Measurements from ENCODE around the gene TCEA3. TPM values are rescaled to one million over a fixed set of nuclear protein-coding genes. Genes with fewer than 3 reads are reported as not detected.

TCEA3 gene
- total and polyA plus RNA-seq, 4 experiments from 2014 or later, result 22.7 to 30.8 (median 28.3) TPM

- no peak for DNase-seq
- ChIA-PET POLR2A (ENCODE audit: partially characterized antibody) (no interaction called here), CTCF (ENCODE audit: partially characterized antibody) (no interaction called here)
Observed at GRCh38 chr1:23453455-23454000, 29.0 kb upstream of the TCEA3 start.

DNA sequence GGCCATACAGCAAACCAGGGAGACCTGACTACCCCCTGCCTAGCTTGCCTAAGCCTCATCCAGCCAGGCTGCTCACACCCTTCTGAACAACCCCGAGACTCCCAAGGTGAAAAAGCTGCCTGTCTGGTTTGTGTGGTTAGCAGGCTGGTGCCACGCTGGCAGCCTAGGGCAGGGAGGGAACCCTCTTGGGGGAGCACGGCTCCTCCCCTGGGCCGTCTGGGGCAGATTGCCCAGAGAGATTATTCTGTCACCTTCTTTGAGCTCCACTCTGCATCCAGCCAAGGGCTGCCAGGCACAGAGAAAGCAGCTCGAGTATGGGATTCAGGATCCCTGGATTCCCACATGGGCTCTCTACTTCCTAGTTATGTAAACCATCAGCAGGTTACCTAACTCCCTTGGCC lies 27.5 kb upstream of the TCEA3 start:
- peaks cover 18% of the 10 kb centered on the region for H3K4me1 ChIP-seq (ENCODE audit: insufficient read depth, low read length)
- no peak overlapping the region for H3K4me3 ChIP-seq (ENCODE audit: low read length in 2 of 2)
- DNase-seq, result peak; percentile 62 to 79 (median 70)
- Mint-ChIP-seq H3K27me3 (peaks cover 0 to 4% of the 10 kb centered on the region in 2 donors), H3K27ac (peak overlapping the region in 6 of 7 donors; percentile 17 to 87 (median 74)), H3K4me1 (peaks cover 14 to 25% (median 21%) of the 10 kb centered on the region in 4 donors), H3K4me3 (peak overlapping the region in 6 of 8 donors; percentile 7 to 72 (median 40)), H3K9me3 (no peaks in the 10 kb centered on the region), H3K36me3 (no peaks in the 10 kb centered on the region)
- H3K36me3 ChIP-seq (ENCODE audit: insufficient read depth, low read length), result no peaks in the 10 kb centered on the region
- H3K27me3 ChIP-seq (ENCODE audit: insufficient read depth, low read length), result no peaks in the 10 kb centered on the region
- POLR2A ChIA-PET (ENCODE audit: partially characterized antibody), result interaction anchor here (0.9 kb wide), 1 partner anchor 30 kb away, joined by 5 read pairs; no protein-coding TSS in a partner anchor
- H3K9me3 ChIP-seq (ENCODE audit: control insufficient read depth in 1 of 2, low read length in 2 of 2), result no peaks in the 10 kb centered on the region
- H3K27ac ChIP-seq (ENCODE audit: low read depth, low read length), result no peak overlapping the region
- intact Hi-C loops (cut with micrococcal nuclease), result no loop called here
- CTCF ChIA-PET (ENCODE audit: partially characterized antibody), result interaction anchor here (1.2 kb wide), 1 partner anchor 45 kb away, joined by 4 read pairs; no protein-coding TSS in a partner anchor

More at GRCh38 chr1:23453455-23454000, 29.0 kb upstream of the TCEA3 start:
- Mint-ChIP-seq H3K9me3 (no peaks in the 10 kb centered on the region), H3K27me3 (peaks cover 3 to 7% of the 10 kb centered on the region in 2 donors), H3K36me3 (no peaks in the 10 kb centered on the region), H3K27ac (peak overlapping the region in 1 of 7 donors; percentile 30), H3K4me1 (peaks cover 14 to 25% (median 21%) of the 10 kb centered on the region in 4 donors), H3K4me3 (no peak overlapping the region)
- Histone ChIP-seq H3K36me3 (ENCODE audit: insufficient read depth, low read length) (no peaks in the 10 kb centered on the region), H3K4me3 (ENCODE audit: low read length in 2 of 2) (no peak overlapping the region), H3K27me3 (ENCODE audit: insufficient read depth, low read length) (no peaks in the 10 kb centered on the region), H3K9me3 (ENCODE audit: control insufficient read depth in 1 of 2, low read length in 2 of 2) (no peaks in the 10 kb centered on the region), H3K4me1 (ENCODE audit: insufficient read depth, low read length) (peaks cover 18% of the 10 kb centered on the region), H3K27ac (ENCODE audit: low read depth, low read length) (no peak overlapping the region)
- intact Hi-C loops (cut with micrococcal nuclease), result no loop called here

- H3K4me1 ChIP-seq (ENCODE audit: insufficient read depth, low read length), result peaks cover 18% of the 10 kb centered on the region
- H3K4me3 Mint-ChIP-seq, result peak overlapping the region in 3 of 8 donors; percentile 32 to 72 (median 49)
- H3K27me3 Mint-ChIP-seq, result peaks cover 0 to 2% of the 10 kb centered on the region in 2 donors
- DNase-seq, result no peak
- H3K36me3 ChIP-seq (ENCODE audit: insufficient read depth, low read length), result no peaks in the 10 kb centered on the region
- peaks cover 13 to 25% (median 20%) of the 10 kb centered on the region in 4 donors for H3K4me1 Mint-ChIP-seq
- ChIA-PET POLR2A (ENCODE audit: partially characterized antibody) (interaction anchor here (0.9 kb wide), 1 partner anchor 29 kb away, joined by 5 read pairs; no protein-coding TSS in a partner anchor), CTCF (ENCODE audit: partially characterized antibody) (interaction anchor here (1.2 kb wide), 1 partner anchor 45 kb away, joined by 4 read pairs; no protein-coding TSS in a partner anchor)
- intact Hi-C loops (cut with micrococcal nuclease), result no loop called here
- no peaks in the 10 kb centered on the region for H3K9me3 ChIP-seq (ENCODE audit: control insufficient read depth in 1 of 2, low read length in 2 of 2)
- H3K9me3 Mint-ChIP-seq, result no peaks in the 10 kb centered on the region
- no peaks in the 10 kb centered on the region for H3K36me3 Mint-ChIP-seq
- no peak overlapping the region for H3K27ac ChIP-seq (ENCODE audit: low read depth, low read length)
- no peaks in the 10 kb centered on the region for H3K27me3 ChIP-seq (ENCODE audit: insufficient read depth, low read length)
- H3K4me3 ChIP-seq (ENCODE audit: low read length in 2 of 2), result no peak overlapping the region
- peak overlapping the region in 5 of 7 donors; percentile 17 to 87 (median 74) for H3K27ac Mint-ChIP-seq
Observed at GRCh38 chr1:23451441-23451840, 26.9 kb upstream of the TCEA3 start.

GRCh38 chr1:23450894-23451293 lies 26.3 kb upstream of the TCEA3 start:
- POLR2A ChIA-PET (ENCODE audit: partially characterized antibody), result no interaction called here
- Mint-ChIP-seq H3K4me3 (no peak overlapping the region), H3K27ac (no peak overlapping the region), H3K4me1 (peaks cover 10 to 25% (median 17%) of the 10 kb centered on the region in 4 donors), H3K27me3 (peaks cover 0 to 2% of the 10 kb centered on the region in 2 donors), H3K36me3 (no peaks in the 10 kb centered on the region), H3K9me3 (no peaks in the 10 kb centered on the region)
- Histone ChIP-seq H3K4me3 (ENCODE audit: low read length in 2 of 2) (no peak overlapping the region), H3K36me3 (ENCODE audit: insufficient read depth, low read length) (no peaks in the 10 kb centered on the region), H3K4me1 (ENCODE audit: insufficient read depth, low read length) (peaks cover 18% of the 10 kb centered on the region), H3K9me3 (ENCODE audit: control insufficient read depth in 1 of 2, low read length in 2 of 2) (no peaks in the 10 kb centered on the region), H3K27ac (ENCODE audit: low read depth, low read length) (no peak overlapping the region), H3K27me3 (ENCODE audit: insufficient read depth, low read length) (no peaks in the 10 kb centered on the region)
- CTCF ChIA-PET (ENCODE audit: partially characterized antibody), result no interaction called here
- intact Hi-C loops (cut with micrococcal nuclease), result no loop called here
- DNase-seq, result no peak

DNA sequence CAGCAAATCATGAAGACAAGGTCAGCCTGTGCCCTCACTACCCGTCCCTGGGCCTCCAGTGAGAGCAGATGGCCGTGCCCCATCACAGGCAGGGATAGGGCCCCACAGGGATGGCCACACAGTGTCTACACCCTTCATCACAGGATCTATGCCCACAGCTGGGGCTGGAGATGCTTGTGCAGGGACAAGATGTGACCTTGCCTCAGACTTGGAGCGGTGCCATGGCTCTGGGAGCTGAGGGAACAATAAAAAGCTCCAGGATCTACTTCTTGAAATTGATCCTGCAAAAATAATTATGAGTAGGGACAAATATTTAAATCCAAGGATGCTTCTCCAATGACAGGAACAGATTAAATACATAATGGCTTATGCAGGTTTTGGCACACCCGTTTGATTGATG lies 25.4 kb upstream of the TCEA3 start:
- intact Hi-C loops (cut with micrococcal nuclease), result no loop called here
- ChIA-PET CTCF (ENCODE audit: partially characterized antibody) (no interaction called here), POLR2A (ENCODE audit: partially characterized antibody) (no interaction called here)
- H3K9me3 ChIP-seq (ENCODE audit: control insufficient read depth in 1 of 2, low read length in 2 of 2), result no peaks in the 10 kb centered on the region
- Mint-ChIP-seq H3K9me3 (no peaks in the 10 kb centered on the region), H3K27me3 (no peaks in the 10 kb centered on the region), H3K4me1 (peaks cover 10 to 25% (median 17%) of the 10 kb centered on the region in 4 donors), H3K4me3 (no peak overlapping the region), H3K27ac (no peak overlapping the region), H3K36me3 (no peaks in the 10 kb centered on the region)
- peaks cover 18% of the 10 kb centered on the region for H3K4me1 ChIP-seq (ENCODE audit: insufficient read depth, low read length)
- H3K27me3 ChIP-seq (ENCODE audit: insufficient read depth, low read length), result no peaks in the 10 kb centered on the region
- no peak overlapping the region for H3K27ac ChIP-seq (ENCODE audit: low read depth, low read length)
- no peak for DNase-seq
- H3K36me3 ChIP-seq (ENCODE audit: insufficient read depth, low read length), result no peaks in the 10 kb centered on the region
- no peak overlapping the region for H3K4me3 ChIP-seq (ENCODE audit: low read length in 2 of 2)

DNA sequence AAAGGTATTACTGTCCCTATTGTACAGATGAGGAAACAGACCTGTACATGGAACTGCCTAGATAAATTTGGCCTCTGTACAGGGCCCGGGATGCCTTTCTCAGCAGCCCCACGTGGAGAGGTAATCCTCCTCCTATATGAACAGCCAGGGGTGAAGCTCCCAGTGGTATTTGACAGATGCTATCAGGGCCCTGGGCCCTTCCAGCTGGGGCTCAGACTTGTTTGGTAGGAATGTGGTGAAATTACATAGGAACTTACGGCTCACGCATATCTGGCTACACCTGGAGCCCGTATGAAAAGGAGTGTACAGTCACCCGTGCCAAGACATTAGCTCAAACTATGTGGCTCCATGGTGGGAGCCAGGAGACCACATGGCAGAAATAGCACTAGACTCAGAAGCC lies 24.8 kb upstream of the TCEA3 start:
- Histone ChIP-seq H3K27ac (ENCODE audit: low read depth, low read length) (no peak overlapping the region), H3K9me3 (ENCODE audit: control insufficient read depth in 1 of 2, low read length in 2 of 2) (no peaks in the 10 kb centered on the region), H3K4me1 (ENCODE audit: insufficient read depth, low read length) (peaks cover 18% of the 10 kb centered on the region), H3K36me3 (ENCODE audit: insufficient read depth, low read length) (no peaks in the 10 kb centered on the region), H3K4me3 (ENCODE audit: low read length in 2 of 2) (no peak overlapping the region), H3K27me3 (ENCODE audit: insufficient read depth, low read length) (no peaks in the 10 kb centered on the region)
- Mint-ChIP-seq H3K36me3 (no peaks in the 10 kb centered on the region), H3K4me1 (peaks cover 10 to 25% (median 17%) of the 10 kb centered on the region in 4 donors), H3K4me3 (no peak overlapping the region), H3K27ac (no peak overlapping the region), H3K9me3 (no peaks in the 10 kb centered on the region), H3K27me3 (no peaks in the 10 kb centered on the region)
- DNase-seq, result no peak
- POLR2A ChIA-PET (ENCODE audit: partially characterized antibody), result no interaction called here
- intact Hi-C loops (cut with micrococcal nuclease), result no loop called here
- CTCF ChIA-PET (ENCODE audit: partially characterized antibody), result interaction anchor here (0.7 to 1.6 kb wide), 2 partner anchors 80 to 265 kb away, joined by 3 read pairs; no protein-coding TSS in a partner anchor

DNA sequence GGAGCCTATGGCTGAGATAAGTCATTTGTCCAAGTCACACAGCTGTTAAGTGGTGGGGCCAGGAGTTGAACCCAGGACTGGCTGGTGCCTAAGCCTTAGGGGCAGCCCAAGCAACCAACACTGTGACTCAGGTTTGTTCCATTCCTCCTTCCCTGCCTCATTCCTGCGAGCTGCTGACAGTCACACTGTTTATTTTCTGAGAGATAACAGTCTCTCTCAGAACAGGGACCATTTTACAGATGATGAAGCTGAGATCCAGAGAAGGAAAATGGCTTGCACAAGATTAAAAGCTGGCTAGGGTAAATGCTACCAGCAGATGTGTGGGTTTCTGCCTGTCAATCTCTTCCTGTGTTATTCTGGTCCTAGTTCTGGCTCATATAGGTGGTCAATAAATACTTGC lies 24.3 kb upstream of the TCEA3 start:
- intact Hi-C loops (cut with micrococcal nuclease), result no loop called here
- peaks cover 10 to 25% (median 17%) of the 10 kb centered on the region in 4 donors for H3K4me1 Mint-ChIP-seq
- no peak for DNase-seq
- H3K27ac ChIP-seq (ENCODE audit: low read depth, low read length), result no peak overlapping the region
- peaks cover 18% of the 10 kb centered on the region for H3K4me1 ChIP-seq (ENCODE audit: insufficient read depth, low read length)
- H3K27ac Mint-ChIP-seq, result no peak overlapping the region
- no peaks in the 10 kb centered on the region for H3K27me3 Mint-ChIP-seq
- no peaks in the 10 kb centered on the region for H3K9me3 ChIP-seq (ENCODE audit: control insufficient read depth in 1 of 2, low read length in 2 of 2)
- no peaks in the 10 kb centered on the region for H3K9me3 Mint-ChIP-seq
- no peaks in the 10 kb centered on the region for H3K27me3 ChIP-seq (ENCODE audit: insufficient read depth, low read length)
- ChIA-PET CTCF (ENCODE audit: partially characterized antibody) (interaction anchor here (0.7 to 1.6 kb wide), 2 partner anchors 80 to 264 kb away, joined by 3 read pairs; no protein-coding TSS in a partner anchor), POLR2A (ENCODE audit: partially characterized antibody) (no interaction called here)
- no peaks in the 10 kb centered on the region for H3K36me3 Mint-ChIP-seq
- no peaks in the 10 kb centered on the region for H3K36me3 ChIP-seq (ENCODE audit: insufficient read depth, low read length)
- H3K4me3 ChIP-seq (ENCODE audit: low read length in 2 of 2), result no peak overlapping the region
- no peak overlapping the region for H3K4me3 Mint-ChIP-seq
